GM18870 (cell line): Measurements from ENCODE around the gene AGFG2.
A peak's percentile ranks its signal among the peaks of the same experiment; 100 is the strongest.

Experiments used
- ATAC-seq: cut with Tn5 transposase; IDR thresholded peaks from one replicate; pipeline ENCODE4 v1.9.1; 2021; ENCODE audit warnings: moderate library complexity; ENCODE audit not compliant: unreplicated experiment

AGFG2 gene

DNA sequence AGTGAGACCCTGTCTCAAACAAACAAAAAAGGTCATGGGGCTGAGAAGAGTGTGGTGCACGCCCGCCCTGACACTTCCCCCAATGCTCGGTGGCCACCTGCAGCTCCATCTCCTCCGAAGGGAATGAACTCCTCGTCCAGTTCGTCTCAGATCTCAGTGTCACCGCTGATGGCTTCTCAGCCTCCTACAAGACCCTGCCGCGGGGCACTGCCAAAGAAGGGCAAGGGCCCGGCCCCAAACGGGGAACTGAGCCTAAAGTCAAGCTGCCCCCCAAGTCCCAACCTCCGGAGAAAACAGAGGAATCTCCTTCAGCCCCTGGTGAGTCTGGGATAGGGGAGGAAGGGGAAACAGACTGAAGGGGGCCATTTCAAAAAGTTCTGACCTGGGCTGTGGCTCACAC is 67.3 kb downstream of the AGFG2 start:
- no peak for ATAC-seq

DNA sequence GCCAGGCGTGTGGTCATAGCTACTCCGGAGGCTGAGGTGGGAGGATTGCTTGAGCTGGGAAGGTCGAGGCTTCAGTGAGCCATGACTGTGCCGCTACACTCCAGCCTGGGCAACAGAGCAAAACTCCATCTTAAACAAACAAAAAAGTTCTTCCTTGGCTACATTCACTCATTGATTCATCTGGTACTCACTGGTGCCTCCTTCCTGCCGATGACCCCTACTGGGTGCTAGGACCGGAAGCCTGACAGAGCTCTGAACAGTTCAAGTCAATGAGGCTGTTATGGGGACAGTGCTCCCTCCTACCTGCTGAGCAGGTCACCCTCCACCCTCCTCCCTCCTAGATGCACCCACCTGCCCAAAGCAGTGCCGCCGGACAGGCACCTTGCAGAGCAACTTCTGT is 68.1 kb downstream of the AGFG2 start:
- no peak for ATAC-seq

DNA sequence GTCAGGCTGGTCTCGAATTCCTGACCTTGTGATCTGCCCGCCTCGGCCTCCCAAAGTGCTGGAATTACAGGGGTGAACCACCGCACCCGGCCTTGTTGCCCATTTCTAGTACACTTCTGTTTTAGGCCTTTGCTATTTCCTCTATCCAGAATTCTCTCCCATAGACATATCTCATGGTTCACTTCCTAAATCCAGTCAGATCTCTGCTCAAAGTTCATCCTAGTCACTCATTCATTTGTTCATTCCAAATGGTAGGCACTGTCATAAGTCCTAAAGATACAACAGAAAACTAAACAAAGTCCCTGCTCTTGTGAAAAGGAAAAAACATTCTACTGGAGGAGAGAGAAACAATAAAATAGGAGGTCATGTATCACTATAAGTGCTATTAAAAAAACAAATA is 71.0 kb downstream of the AGFG2 start:
- ATAC-seq = no peak

DNA sequence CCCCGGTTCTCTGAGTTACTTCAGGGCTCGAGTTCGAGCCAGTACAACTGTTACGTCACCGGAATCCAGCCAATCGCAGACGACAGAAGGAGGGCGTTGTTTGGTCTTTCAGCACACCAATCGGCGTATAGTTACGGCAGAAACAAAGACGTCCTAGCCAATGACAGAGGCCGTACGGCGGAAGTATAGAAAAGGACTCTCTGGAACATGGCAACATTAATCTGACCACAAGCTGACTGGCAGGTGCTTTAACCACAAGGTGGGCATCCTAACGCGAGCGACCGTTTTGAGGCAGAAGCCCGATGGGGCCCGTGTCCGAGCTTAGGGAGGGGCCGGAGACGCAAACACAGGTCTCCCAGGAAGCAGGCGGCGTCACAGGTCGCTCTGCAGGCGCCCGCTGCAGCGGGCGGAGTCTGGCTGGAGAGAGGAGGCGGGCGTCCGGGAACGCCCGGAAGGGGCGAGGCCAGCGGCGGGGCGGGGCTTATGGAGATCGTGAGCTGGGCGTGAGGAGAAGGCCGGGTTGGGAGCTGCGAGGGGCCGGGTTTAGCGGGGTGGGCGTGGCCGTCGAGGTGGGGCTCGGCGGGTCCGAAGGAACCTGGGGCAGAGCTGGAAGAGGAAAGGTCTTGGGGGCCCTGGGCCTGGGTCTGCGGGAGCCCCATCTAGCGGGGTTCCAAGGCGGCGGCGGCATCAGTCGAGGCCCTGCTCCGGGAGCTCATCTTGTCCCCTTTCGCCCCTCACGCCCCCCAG is 73.2 kb downstream of the AGFG2 start, which contains the start of gene MOSPD3:
TSS of gene MOSPD3 (plus strand) at position 558 of the 747 bp plus-strand sequence. CDS start 252 bp downstream, outside the sequence.
- peak; percentile 92 for ATAC-seq

DNA sequence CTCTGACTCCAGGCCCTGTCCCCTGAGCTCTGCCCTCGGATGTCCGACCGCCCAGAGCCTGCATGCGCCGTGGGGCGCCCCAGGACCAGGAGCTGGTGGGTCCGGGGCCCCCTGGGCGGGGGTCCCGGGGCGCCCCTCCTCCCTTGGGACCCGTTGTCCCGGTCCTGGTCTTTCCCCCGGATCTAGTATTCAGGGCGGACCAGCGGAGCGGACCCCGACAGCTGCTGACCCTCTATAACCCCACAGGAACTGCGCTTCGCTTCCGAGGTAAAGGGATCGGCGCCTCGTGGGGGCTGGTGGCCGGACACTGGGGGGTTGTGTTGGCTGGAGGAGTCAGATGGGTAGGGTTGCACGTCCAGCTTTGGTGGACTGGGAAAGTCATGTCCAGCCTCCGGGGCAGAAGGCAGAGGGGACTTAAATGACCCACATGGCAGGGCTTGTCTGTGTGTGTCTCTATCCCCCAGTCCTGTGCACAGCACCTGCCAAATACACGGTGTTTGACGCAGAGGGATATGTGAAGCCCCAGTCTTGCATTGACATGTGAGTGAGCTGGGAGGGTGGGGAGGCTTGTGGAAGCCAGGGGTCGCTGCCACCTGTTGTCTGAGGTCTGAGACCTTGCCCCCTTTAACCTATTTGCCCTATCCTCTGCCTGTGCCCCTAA is 73.9 kb downstream of the AGFG2 start:
- no peak for ATAC-seq

DNA sequence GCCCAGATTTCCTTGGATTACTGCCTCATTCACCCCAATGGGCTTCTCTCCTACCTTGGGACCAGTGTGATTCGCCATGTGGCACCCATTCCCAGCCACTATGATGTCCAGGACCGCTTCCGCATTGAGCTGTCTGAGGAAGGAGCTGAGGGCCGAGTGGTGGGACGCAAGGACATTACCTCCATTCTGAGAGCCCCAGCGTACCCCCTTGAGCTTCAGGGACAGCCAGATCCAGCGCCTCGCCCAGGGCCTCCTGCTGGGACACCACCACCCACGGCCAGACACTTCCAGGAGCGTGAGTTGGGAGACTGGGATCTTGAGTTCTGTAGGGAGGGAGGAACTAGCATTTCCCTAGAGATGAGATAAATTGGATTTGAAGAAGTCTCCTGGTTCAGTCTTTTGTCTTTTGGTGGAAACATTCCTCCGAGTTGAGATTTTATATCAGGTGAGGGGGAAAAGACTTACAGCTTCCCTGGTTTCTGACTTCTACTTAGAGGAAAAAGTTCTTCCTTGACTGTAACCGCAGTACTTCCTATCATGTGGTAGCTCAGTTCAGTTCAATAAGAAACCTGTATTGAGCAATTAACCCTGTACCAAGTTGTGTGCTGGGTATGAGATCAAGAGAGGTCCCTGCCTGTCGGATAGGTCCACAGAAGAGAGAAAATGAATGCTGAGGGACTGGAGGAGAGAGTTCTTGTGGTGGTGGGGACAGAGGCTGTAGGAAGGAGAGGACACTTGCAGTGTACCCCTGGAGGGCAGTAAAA is 74.6 kb downstream of the AGFG2 start:
- ATAC-seq = no peak

DNA sequence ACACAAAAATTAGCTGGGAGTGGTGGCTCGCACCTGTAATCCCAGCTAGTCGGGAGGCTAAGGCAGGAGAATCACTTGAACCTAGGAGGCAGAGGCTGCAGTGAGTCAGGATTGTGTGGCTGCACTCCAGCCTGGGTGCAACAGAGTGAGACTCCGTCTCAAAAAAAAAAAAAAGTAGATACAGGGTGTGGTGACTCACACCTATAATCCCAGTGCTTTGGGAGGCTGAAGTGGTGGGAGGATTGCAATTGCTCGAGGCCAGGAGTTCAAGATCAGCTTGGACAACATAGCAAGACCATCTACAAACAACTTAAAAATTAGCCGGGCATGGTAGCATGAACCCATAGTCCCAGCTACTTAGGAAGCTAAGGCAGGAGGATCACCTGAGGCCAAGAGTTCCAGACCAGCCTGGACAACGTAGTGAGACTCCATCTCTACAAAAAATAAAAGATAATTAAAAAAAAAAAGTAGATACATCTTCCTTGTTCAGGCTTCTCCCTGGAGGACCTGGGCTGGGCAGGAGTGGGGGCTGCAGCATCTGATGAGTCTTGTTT is 75.4 kb downstream of the AGFG2 start:
- no peak for ATAC-seq
